Measurements from ENCODE around the gene RAB11FIP4.

- TF ChIP-seq, protein P1, sequence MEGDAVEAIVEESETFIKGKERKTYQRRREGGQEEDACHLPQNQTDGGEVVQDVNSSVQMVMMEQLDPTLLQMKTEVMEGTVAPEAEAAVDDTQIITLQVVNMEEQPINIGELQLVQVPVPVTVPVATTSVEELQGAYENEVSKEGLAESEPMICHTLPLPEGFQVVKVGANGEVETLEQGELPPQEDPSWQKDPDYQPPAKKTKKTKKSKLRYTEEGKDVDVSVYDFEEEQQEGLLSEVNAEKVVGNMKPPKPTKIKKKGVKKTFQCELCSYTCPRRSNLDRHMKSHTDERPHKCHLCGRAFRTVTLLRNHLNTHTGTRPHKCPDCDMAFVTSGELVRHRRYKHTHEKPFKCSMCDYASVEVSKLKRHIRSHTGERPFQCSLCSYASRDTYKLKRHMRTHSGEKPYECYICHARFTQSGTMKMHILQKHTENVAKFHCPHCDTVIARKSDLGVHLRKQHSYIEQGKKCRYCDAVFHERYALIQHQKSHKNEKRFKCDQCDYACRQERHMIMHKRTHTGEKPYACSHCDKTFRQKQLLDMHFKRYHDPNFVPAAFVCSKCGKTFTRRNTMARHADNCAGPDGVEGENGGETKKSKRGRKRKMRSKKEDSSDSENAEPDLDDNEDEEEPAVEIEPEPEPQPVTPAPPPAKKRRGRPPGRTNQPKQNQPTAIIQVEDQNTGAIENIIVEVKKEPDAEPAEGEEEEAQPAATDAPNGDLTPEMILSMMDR (tag by site-specific recombination; IDR thresholded peaks at IDR 0.05): no peak
- TF ChIP-seq ZBTB20 (tag by site-specific recombination; IDR thresholded peaks at IDR 0.05): no peak
- TF ChIP-seq ZNF311 (tag by site-specific recombination; IDR thresholded peaks at IDR 0.05; ENCODE audit: borderline replicate concordance): no peak
- TF ChIP-seq ZNF645 (tag by site-specific recombination; IDR thresholded peaks at IDR 0.05): no peak
- no peak for TF ChIP-seq MZF1 (tag by site-specific recombination; IDR thresholded peaks at IDR 0.05; ENCODE audit: borderline replicate concordance)
- no peak for TF ChIP-seq GLIS1 (tag by site-specific recombination; IDR thresholded peaks at IDR 0.05)
- TF ChIP-seq, protein P2, sequence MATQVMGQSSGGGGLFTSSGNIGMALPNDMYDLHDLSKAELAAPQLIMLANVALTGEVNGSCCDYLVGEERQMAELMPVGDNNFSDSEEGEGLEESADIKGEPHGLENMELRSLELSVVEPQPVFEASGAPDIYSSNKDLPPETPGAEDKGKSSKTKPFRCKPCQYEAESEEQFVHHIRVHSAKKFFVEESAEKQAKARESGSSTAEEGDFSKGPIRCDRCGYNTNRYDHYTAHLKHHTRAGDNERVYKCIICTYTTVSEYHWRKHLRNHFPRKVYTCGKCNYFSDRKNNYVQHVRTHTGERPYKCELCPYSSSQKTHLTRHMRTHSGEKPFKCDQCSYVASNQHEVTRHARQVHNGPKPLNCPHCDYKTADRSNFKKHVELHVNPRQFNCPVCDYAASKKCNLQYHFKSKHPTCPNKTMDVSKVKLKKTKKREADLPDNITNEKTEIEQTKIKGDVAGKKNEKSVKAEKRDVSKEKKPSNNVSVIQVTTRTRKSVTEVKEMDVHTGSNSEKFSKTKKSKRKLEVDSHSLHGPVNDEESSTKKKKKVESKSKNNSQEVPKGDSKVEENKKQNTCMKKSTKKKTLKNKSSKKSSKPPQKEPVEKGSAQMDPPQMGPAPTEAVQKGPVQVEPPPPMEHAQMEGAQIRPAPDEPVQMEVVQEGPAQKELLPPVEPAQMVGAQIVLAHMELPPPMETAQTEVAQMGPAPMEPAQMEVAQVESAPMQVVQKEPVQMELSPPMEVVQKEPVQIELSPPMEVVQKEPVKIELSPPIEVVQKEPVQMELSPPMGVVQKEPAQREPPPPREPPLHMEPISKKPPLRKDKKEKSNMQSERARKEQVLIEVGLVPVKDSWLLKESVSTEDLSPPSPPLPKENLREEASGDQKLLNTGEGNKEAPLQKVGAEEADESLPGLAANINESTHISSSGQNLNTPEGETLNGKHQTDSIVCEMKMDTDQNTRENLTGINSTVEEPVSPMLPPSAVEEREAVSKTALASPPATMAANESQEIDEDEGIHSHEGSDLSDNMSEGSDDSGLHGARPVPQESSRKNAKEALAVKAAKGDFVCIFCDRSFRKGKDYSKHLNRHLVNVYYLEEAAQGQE (tag by site-specific recombination; IDR thresholded peaks at IDR 0.05): no peak
Observed at GRCh38 chr17:31357091-31357490, 34.4 kb upstream of the RAB11FIP4 start.

Measured in HEK293 (cell line).